Measurements from ENCODE around the gene POP5. TPM values are rescaled to one million over a fixed set of nuclear protein-coding genes. Genes with fewer than 3 reads are reported as not detected.
A peak's percentile ranks its signal among the peaks of the same experiment; 100 is the strongest.

POP5 gene
- total RNA-seq, 1 experiment from 2014 or later, result 64.0 TPM

DNA sequence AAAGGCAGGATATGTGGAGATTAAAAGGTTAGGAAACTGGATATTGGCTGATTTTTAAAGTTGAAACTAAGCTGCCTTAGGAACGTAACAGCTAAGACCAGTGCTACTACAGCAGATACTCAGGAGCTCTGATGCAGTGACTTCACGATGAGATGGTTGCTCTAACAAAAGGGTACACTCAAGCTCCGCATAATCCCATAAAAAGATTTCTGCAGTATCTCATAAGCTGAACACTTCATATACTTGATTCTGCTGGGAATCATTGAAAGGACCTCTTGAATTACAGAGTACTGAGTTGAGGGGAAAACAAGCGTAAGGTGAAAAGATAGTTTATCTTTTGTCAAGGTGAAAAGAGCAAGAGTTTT is 43.4 kb downstream of the POP5 start:
- H2BK20ac ChIP-seq (ENCODE audit: low read depth, low read length, poor library complexity, severe bottlenecking), result no peak overlapping the region
- no peak overlapping the region for H3K56ac ChIP-seq (ENCODE audit: insufficient read length, low read depth, low read length)
- H3K79me1 ChIP-seq (ENCODE audit: insufficient read depth, low read depth, low read length, poor library complexity, severe bottlenecking), result no peaks in the 10 kb centered on the region
- H3K9me3 ChIP-seq (ENCODE audit: control insufficient read depth, low read depth, low read length), result no peaks in the 10 kb centered on the region
- peak overlapping the region; percentile 11 for H3K9ac ChIP-seq (ENCODE audit: extremely low read depth, insufficient read length, low read length)
- H3K18ac ChIP-seq (ENCODE audit: insufficient read length, low read depth, low read length), result no peak overlapping the region
- WGBS (ENCODE audit: extremely low coverage, insufficient read length, low lambda C conversion rate), result no CpG with 5 or more reads among the region's 4 CpGs
- H3K9me3 Mint-ChIP-seq, result no peaks in the 10 kb centered on the region
- H3K4me3 Mint-ChIP-seq, result no peak overlapping the region
- no peak overlapping the region for H4K5ac ChIP-seq (ENCODE audit: insufficient read length, low read depth, low read length)
- DNase-seq, result no peak
- H3K27me3 Mint-ChIP-seq (ENCODE audit: low read depth), result no peaks in the 10 kb centered on the region
- H3K4ac ChIP-seq (ENCODE audit: low read depth, low read length), result no peak overlapping the region
- H3K14ac ChIP-seq (ENCODE audit: insufficient read depth, low read length), result no peak overlapping the region
- no peak overlapping the region for H3T11ph ChIP-seq (ENCODE audit: low read length)
- peaks cover 6% of the 10 kb centered on the region for H3K23me2 ChIP-seq (ENCODE audit: insufficient read length, low read depth, low read length, poor library complexity, severe bottlenecking)
- no peak overlapping the region for H3K27ac ChIP-seq (ENCODE audit: insufficient read length, low read depth, low read length)
- no peaks in the 10 kb centered on the region for H3K4me1 ChIP-seq (ENCODE audit: insufficient read depth, low read length)
- TF ChIP-seq, protein P1, sequence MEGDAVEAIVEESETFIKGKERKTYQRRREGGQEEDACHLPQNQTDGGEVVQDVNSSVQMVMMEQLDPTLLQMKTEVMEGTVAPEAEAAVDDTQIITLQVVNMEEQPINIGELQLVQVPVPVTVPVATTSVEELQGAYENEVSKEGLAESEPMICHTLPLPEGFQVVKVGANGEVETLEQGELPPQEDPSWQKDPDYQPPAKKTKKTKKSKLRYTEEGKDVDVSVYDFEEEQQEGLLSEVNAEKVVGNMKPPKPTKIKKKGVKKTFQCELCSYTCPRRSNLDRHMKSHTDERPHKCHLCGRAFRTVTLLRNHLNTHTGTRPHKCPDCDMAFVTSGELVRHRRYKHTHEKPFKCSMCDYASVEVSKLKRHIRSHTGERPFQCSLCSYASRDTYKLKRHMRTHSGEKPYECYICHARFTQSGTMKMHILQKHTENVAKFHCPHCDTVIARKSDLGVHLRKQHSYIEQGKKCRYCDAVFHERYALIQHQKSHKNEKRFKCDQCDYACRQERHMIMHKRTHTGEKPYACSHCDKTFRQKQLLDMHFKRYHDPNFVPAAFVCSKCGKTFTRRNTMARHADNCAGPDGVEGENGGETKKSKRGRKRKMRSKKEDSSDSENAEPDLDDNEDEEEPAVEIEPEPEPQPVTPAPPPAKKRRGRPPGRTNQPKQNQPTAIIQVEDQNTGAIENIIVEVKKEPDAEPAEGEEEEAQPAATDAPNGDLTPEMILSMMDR (conservative IDR thresholded peaks at IDR 0.05), result no peak
- no peak overlapping the region for H2AK5ac ChIP-seq (ENCODE audit: insufficient read length, low read length)
- H2BK12ac ChIP-seq (ENCODE audit: insufficient read length, low read depth, low read length), result no peak overlapping the region
- H4K91ac ChIP-seq (ENCODE audit: insufficient read length, low read depth, low read length), result no peak overlapping the region
- H4K8ac ChIP-seq (replicated peaks; ENCODE audit: insufficient read length, low read depth, low read length), result no peak overlapping the region
- no peak overlapping the region for H2BK15ac ChIP-seq (ENCODE audit: low read depth, low read length)
- H3K4me2 ChIP-seq (ENCODE audit: insufficient read depth, insufficient read length, low read length), result peak overlapping the region; percentile 24
- no peak overlapping the region for H3K23ac ChIP-seq (ENCODE audit: insufficient read length, low read depth, low read length)
- no peak overlapping the region for H2BK120ac ChIP-seq (ENCODE audit: low read depth, low read length, poor library complexity, severe bottlenecking)
- H4K20me1 ChIP-seq (ENCODE audit: control insufficient read depth, insufficient read depth, insufficient read length), result peaks cover 2% of the 10 kb centered on the region
- H3K79me2 ChIP-seq (ENCODE audit: insufficient read depth, low read length), result peaks cover 46% of the 10 kb centered on the region; the same call in 1 of the 2 replicates
- H3K4me1 Mint-ChIP-seq, result peaks cover 18 to 33% of the 10 kb centered on the region in 2 experiments
- H3K27me3 ChIP-seq (ENCODE audit: insufficient read depth, low read length), result no peaks in the 10 kb centered on the region
- H2AFZ ChIP-seq (ENCODE audit: low read length), result no peak overlapping the region
- peaks cover 12 to 39% (median 28%) of the 10 kb centered on the region in 3 experiments for H3K36me3 Mint-ChIP-seq (ENCODE audit: insufficient read depth in 1 of 3, low read depth in 3 of 3)
- H3K27ac Mint-ChIP-seq, result peak overlapping the region in 1 of 3 experiments; percentile 69; a peak in 2 of 7 replicates
- no peak overlapping the region for H2BK5ac ChIP-seq (ENCODE audit: insufficient read length, low read length)

Measured in H9 (cell line).